HG02798 (cell line): ENCODE measurements around the gene LGR6.
A peak's percentile ranks its signal among the peaks of the same experiment; 100 is the strongest.
"Not testable (repeated sequence)": the region's sequence is repeated elsewhere in the genome, so short reads cannot be mapped to it uniquely, and the experiment has no call there.

Source experiments
- ATAC-seq: cut with Tn5 transposase; IDR thresholded peaks from one replicate; pipeline ENCODE4 v1.9.1; 2021; ENCODE audit warnings: mild to moderate bottlenecking; ENCODE audit not compliant: unreplicated experiment, poor library complexity

Gene LGR6

DNA sequence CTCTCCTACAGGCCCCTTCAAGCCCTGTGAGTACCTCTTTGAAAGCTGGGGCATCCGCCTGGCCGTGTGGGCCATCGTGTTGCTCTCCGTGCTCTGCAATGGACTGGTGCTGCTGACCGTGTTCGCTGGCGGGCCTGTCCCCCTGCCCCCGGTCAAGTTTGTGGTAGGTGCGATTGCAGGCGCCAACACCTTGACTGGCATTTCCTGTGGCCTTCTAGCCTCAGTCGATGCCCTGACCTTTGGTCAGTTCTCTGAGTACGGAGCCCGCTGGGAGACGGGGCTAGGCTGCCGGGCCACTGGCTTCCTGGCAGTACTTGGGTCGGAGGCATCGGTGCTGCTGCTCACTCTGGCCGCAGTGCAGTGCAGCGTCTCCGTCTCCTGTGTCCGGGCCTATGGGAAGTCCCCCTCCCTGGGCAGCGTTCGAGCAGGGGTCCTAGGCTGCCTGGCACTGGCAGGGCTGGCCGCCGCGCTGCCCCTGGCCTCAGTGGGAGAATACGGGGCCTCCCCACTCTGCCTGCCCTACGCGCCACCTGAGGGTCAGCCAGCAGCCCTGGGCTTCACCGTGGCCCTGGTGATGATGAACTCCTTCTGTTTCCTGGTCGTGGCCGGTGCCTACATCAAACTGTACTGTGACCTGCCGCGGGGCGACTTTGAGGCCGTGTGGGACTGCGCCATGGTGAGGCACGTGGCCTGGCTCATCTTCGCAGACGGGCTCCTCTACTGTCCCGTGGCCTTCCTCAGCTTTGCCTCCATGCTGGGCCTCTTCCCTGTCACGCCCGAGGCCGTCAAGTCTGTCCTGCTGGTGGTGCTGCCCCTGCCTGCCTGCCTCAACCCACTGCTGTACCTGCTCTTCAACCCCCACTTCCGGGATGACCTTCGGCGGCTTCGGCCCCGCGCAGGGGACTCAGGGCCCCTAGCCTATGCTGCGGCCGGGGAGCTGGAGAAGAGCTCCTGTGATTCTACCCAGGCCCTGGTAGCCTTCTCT lies 124.6 kb downstream of the LGR6 start:
- ATAC-seq = no peak

DNA sequence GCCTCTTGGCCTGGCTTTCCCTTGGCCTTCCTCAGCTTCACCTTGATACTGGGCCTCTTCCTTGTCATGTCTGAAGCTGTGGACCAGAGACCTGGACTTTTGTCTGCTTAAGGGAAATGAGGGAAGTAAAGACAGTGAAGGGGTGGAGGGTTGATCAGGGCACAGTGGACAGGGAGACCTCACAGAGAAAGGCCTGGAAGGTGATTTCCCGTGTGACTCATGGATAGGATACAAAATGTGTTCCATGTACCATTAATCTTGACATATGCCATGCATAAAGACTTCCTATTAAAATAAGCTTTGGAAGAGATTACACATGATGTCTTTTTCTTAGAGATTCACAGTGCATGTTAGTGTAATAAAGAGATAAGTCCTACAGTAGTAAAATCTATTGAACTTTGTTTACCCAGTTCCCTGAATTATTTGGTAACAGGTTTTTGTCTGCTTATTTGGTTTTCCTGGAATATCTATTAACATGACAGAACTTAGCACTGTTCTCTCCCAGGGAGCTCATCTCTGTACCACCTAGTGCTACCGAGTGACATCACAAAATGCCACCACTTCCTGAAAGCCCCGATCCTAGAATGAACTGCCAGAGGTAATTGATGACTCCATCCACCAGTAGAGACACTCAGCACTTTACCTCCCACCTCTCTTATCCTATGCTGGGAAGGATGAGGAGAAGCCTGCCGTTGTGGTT lies 125.9 kb downstream of the LGR6 start:
- ATAC-seq = no peak

DNA sequence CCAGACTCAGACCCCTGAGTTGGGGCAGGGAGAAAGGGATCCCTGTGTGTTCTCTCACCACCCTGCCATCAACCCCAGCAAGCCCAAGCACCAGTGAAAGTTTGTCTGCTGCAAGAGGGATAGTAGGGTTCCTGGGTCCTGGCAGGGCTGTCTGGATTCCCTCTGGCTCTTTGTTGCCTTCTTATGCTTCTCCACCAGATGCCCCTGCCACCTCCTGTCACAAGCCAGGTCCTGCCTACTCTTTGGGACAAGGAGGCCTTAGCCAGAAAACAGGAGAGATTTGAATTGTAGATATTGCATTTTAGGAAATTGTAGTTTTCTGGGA lies 126.4 kb downstream of the LGR6 start:
- no peak for ATAC-seq

DNA sequence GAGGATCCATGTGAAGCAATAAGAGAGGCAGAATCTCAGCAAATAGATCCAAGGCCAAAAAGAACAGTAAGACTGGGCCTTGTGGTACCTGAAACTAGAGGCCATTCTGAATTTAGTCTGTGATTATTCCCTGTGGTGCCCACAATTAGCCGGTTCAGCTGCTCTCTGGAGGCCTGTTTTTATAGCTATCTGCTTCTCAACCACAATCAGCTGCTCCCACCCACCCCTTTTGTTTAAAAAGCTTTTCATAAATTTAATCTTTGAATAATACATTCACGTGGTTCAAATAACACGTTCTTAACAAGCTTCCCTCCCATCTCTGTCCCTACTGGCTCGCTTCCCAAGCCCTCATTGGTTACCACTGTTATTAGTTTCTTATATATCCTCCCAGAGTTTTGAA lies 130.1 kb downstream of the LGR6 start:
- no peak for ATAC-seq

DNA sequence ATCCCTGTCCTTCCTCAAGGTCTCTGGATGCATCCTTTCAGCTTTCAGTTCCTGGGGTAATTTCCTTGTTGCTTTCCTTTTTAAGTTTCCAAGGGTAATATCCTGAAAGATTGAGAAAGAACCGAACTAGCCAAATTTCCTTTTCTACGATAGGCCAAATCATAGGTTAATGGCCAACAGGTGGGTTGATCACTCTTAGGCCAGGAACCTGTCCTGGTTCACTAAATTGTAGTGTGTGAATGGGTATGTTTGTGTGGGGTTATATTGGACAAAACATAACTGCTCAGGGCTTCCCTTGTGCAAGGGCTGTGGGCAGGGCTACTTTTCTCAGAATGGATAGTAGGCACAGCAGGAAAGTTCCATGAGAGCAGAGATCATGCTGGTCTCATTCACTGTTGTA lies 131.0 kb downstream of the LGR6 start:
- no peak for ATAC-seq

DNA sequence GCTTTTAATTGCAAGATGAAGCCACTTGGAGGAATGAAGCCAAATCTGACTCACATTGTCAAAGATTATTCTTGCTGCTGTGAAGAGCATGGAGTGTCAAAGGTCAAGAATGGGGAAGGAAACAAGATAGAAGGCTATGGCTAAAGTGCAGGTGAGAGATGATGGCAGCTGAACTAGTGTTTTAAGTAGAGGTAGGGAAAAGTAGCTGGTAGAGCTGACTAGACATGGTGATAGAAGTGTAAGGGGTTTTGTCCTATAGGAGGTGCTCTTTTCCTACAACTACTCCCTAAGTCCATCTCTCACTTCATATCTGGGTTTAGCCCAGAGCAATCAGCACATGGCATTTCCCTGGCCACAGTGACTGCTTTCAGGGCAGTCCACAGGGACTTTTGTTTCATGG lies 136.3 kb downstream of the LGR6 start:
- ATAC-seq = no peak

DNA sequence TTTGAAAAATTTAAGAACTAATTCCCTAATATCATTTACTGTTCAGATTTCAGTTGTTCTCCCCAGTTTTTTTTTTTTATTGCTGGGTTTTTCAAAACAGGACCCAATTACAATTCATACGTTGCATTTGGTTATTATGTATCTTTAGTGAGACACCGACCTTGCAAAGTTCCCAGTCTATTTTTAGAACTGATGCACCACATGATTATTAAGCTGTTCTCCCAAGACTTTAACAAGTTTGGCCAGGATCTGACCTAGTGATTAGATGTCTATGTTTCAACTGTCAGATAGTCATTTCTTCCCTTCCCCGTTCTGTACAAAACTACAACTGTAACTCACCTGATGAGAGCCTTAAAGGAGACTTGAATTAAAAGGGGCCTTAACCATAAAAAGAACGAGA lies 140.3 kb downstream of the LGR6 start:
- ATAC-seq = no peak

DNA sequence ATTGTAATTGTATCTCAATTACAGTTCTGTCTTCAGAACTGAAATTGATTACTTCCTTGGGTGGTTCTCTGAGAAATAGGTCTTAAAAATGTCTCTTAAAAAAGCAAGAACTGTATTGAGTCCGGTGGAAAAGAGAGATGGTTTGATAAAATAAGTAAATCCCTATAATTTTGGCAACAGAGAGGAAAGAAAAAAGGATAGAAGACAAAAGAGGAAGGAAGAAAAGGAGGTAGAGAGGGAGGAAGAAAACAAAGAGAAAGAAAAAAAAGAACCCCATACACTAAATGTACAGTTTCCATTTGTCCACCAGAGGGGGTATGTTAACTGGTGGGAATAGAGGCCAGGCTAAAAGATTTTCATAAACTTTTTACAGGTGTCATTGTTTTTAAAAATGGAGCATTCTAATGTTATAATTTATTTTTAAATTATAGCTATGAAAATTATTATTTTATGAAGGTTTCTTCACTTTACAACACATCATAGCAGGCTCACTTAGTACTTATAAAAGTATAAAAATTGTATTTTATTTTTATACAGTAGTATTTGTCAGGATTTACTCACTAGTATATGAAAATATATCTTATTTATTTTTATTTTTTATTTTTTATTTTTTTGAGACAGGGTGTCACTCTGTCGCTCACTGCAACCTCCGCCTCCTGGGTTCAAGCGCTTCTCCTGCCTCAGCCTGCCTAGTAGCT lies 150.2 kb downstream of the LGR6 start:
- no peak for ATAC-seq

DNA sequence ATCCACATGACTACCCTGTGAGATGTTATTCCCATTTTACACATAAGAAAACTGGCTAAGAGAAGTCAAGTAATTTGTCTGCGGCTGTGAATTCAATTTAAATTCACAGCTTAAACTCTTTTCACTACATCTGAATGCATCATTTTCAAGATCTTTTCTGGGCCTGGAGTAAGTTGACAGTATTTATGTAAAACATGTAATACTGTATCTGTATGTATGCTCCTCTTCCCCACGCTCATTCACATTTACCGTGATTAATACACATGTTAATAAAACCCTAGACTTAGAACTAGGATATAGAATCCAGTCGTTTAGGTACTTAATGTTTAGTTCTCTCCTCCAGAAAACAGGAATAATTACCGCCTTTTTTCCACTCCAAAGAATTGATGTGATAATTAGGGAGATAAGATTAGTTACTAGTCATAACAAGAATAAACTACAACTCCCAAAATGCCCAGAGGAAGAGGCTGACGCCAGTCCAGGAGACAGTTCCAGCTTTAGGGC lies 154.5 kb downstream of the LGR6 start:
- ATAC-seq = no peak

DNA sequence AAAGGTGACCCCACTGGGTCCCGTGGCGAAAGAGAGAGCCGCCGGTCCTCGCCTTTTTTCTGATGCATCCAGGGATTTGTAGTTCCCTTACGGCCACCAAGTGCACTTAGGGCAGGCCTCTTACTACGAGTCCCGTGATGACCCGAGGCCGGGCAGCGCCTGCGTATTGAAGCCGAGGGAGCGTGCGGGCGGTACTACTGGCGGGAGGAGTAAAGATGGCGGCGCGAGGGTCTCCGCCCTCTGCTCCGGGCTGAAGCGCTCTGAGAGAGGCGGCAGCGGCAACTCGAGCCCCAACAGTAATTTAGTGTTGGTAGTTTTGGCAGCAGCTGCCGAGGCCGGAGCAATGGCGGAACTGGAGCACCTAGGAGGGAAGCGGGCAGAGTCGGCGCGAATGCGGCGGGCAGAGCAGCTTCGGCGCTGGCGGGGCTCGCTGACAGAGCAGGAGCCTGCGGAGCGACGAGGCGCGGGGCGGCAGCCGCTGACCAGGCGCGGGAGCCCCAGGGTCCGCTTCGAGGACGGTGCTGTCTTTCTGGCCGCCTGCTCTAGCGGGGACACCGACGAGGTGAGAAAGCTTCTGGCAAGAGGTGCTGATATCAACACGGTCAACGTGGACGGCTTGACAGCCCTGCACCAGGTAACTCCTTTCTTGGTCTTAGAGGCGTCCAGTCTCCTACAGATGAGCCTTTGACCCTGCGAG lies 155.1 kb downstream of the LGR6 start, which contains the start of gene PPP1R12B:
TSS of gene PPP1R12B (plus strand) at position 191 of the 697 bp plus-strand sequence. CDS start at position 344, 153 bp downstream.
- peak; percentile 98 for ATAC-seq

DNA sequence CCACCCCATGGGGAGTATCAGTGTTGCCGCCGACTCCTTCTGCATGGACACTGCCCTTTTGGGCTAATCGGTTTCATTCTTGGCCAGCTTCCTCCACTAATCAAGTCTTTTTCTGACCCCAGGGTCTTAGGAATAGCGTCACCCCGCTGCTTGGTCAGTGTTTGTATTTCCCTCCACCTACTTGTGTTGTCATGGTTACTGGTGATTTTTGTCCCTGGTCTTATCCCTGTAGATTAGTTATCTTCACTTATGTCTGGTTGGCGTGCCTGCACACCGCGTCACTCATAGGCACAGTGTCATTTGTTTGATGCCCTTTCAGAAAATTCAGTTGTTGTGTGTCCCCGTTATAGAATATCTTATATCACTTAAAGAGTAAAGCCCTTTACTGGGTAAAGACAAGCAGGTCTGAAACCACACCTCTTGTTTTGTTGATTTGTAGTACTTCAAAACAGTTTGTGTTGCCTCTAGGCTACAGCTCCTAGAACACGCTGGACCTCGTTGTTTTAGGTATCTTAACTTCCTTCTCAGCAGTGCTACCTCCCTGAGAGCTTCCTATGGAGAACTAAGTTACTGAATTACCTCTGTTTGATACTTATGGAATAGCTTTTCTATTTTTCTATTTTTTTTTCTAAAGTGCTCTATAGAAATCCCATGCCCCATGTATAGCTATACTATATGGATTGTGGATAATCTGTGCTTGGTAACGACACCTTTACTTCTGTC lies 155.8 kb downstream of the LGR6 start:
- ATAC-seq = no peak

DNA sequence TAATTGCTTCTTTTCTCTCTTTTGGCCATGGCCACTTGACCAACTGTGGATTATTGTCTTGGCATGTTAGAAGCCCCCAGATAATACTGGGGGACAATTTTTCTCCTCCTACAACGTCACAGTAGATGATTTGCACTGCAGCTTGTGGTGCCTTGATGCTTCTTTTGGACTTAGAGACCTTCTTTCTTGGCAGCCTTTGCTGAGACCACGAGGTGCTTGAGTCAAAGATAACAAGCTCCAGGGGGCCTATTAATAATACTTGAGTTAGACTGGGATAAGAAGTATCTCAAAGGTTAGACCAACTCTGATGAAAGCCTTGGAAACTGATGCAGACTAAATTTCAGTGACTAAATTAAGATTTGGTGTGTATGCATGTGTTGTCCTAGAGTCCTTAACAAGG lies 158.1 kb downstream of the LGR6 start:
- no peak for ATAC-seq

DNA sequence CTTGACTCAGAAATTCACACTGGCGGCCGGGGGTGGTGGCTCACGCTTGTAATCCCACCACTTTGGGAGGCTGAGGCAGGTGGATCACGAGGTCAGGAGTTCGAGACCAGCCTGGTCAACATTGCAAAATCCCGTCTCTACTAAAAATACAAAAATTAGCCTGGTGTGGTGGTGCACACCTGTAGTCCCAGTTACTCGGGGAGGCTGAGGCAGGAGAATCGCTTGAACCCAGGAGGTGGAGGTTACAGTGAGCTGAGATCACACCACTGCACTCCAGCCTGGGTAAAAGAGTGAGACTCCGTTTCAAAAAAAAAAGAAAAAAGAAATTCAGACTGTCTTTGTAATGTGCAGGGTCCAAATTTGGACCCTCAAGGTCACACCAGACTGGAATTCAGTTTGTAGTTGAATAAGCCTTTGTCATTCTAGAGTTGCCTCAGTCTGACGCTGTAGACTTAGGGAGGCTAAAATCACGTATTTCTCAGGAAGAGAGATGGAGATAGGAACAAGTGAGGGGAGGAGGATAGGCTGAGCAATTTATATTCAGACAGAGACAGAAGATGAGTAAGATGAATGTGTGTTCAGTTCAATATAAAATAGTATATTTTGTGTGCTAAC lies 159.1 kb downstream of the LGR6 start:
- ATAC-seq = not testable (repeated sequence)

DNA sequence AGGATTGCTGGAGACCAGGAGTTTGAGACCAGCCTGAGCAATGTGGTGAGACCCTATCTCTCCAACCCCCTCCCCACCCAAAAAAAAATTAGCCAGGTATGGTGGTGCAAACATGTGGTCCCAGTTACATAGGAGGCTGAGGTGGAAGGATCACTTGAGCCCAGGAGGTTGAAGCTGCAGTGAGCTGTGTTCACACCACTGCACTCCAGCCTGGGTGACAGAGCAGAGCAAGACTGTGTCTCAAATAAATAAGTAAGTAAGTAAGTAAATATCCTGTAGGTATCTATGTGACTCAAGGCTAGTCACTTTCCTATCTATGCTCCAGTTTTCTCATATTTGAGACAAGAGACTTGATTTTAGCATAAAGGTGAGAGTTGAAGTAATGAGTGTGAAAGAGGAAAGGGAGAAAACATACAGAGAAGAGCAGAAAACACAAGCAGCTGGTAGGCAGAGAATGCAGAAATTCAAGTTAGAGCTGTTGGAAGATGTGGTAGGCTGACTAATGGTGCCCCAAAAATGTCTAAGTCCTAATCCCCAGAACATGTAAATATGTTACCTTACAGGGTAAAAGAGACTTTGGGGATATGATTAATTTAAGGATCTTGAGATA lies 162.4 kb downstream of the LGR6 start:
- no peak for ATAC-seq

DNA sequence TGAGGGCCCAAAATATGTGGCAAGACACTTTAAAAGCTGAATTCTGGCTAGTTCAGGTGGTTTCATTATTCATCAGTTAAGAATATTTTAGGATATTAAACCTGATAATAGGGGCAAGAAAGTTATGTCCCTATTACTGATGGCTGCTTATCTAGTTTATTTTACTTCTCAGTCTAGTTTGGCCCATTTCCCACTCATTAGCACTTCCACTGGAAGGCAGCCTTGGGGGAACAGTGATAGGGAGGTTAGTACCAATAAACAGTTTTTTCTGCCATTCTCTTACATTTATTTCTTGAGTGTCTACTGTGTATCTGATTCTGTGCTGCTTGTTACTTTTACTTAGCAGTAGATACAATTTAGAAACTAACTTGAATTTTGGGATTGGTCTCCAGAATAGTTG lies 163.9 kb downstream of the LGR6 start:
- no peak for ATAC-seq

DNA sequence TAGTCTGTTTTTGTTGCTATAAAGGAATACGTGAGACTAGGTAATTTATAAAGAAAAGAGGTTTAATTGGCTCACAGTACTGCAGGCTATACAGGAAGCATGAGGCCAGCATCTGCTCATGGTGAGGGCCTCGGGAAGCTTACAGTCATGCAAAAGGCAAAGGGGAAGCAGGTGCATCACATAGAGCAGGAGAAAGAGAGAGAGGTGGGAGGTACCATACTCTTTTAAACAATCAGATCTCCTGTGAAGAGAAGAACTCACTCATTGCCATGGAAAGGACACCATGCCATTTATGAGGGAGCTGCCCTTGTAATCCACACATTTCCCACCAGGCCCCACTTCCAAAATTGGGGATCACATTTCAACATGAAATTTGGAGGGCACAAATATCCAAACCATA lies 167.6 kb downstream of the LGR6 start:
- no peak for ATAC-seq

DNA sequence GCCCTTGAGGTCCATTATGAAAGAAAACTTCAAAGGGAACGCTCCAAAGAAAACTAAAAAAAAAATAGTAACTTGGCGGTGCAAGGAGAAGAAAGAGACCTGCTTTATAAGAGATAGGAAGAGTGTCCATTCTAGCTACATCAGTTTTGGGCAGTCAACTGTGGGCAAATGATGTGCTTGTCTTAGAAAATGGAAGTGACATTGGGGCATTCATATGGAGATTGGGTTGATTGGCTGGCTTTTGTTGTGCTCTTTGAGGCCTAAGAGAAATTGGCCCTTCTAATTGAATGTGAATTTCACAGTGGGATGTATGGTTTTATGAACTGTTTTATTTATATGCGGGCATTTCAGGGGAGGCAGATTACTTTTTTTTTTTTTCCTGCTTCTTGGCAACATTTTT lies 168.1 kb downstream of the LGR6 start:
- no peak for ATAC-seq

DNA sequence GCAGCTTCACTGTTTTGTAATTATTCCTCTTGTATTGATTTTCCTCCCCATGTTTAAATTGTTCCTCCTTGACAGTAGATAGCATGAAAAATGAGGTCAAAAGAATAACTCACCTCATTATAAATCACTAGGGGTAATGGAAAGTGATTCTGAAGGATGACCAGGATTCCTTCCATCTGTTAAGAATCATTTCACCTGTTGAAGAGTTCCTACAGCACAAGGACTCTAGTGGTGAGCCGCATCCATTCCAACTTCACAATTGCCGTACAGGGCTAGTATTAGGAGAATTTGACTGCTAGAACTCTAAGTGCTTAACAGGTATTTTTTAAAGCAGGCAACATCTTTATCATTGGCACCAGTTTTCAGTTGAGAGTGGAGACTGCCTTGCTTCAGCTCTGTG lies 168.6 kb downstream of the LGR6 start:
- no peak for ATAC-seq
